ENCODE results near the gene BCL2.

GRCh38 chr18:63126134-63127069 lies 193.2 kb downstream of the BCL2 start:
- no peak for TF ChIP-seq CTCF (IDR thresholded peaks at IDR 0.05)
- no peak for TF ChIP-seq POLR2A (IDR thresholded peaks at IDR 0.05; ENCODE audit: low read depth)
